GM12878 (cell line): Measurements from ENCODE around the gene HADH. TPM values are rescaled to one million over a fixed set of nuclear protein-coding genes. Genes with fewer than 3 reads are reported as not detected.

ENCODE experiments used
- ATAC-seq: fragments of 200-7000 bp; cut with Tn5 transposase; 3 replicates; pipeline ENCODE4 v1.9.1; 2020; ENCODE audit warnings: mild to moderate bottlenecking, moderate library complexity
- BruUV-seq: library from RNA; stranded (reverse); fragments of 400-500 nt; replicated peaks from 2 replicates; lab custom pipeline; 2021; lab: Mats Ljungman, UMichigan
- CTCF ChIA-PET: fragments of 300-600 bp; sonication (Branson Sonifier 250); formaldehyde crosslinking; extraction: SDS; loops from one replicate; lab custom pipeline; 2021; ENCODE audit warnings: inconsistent platforms; lab: Yijun Ruan, JAX
- POLR2A ChIA-PET: fragments of 350-600 bp; formaldehyde crosslinking; extraction: SDS; loops from one replicate; lab custom pipeline; 2021; ENCODE audit warnings: inconsistent platforms; lab: Charles Lee
- RAD21 ChIA-PET: fragments of 300-600 bp; sonication (Branson Sonifier 250); formaldehyde crosslinking; loops from one replicate; lab custom pipeline; 2023; ENCODE audit warnings: antibody characterized with exemption; ENCODE audit not compliant: unreplicated experiment; lab: Charles Lee
- SMC1A ChIA-PET: fragments of 300-600 bp; sonication (Branson Sonifier 250); formaldehyde crosslinking; loops from one replicate; lab custom pipeline; 2023; ENCODE audit not compliant: unreplicated experiment, uncharacterized antibody; lab: Charles Lee
- DNase-seq: peaks from one replicate; pipeline ENCODE4 v3.0.0-alpha.2; 2011; ENCODE audit warnings: low read depth, low spot score
- FAIRE-seq: peaks from 3 replicates; lab custom pipeline; 2011; peaks lifted over from hg19 to GRCh38; lab: Jason Lieb, UNC
- H2AFZ ChIP-seq: 2 replicates; pipeline ENCODE4 v1.6.0; 2011; ENCODE audit warnings: low read depth, low read length, control low read depth; ENCODE audit not compliant: control insufficient read depth
- H3K27ac ChIP-seq: 2 replicates; pipeline ENCODE4 v1.5.1; 2011; ENCODE audit warnings: control low read depth; ENCODE audit not compliant: control insufficient read depth, insufficient read depth
- H3K27me3 ChIP-seq, 2 experiments: replicated peaks in 1 of 2; 2 replicates each; pipeline versions ENCODE4 v1.6.0 to v1.6.1; 2011; ENCODE audit warnings: low read length in 1 of 2; ENCODE audit not compliant: control insufficient read depth in 2 of 2, insufficient read depth in 2 of 2
- H3K36me3 ChIP-seq, 2 experiments: 2 replicates each; pipeline ENCODE4 v1.5.1; 2011; ENCODE audit warnings: low read length in 1 of 2; ENCODE audit not compliant: control insufficient read depth in 2 of 2, insufficient read depth in 2 of 2
- H3K4me1 ChIP-seq: 2 replicates; pipeline ENCODE4 v1.6.1; 2011; ENCODE audit warnings: mild to moderate bottlenecking, low read length, moderate library complexity, mixed read lengths; ENCODE audit not compliant: control insufficient read depth, insufficient read depth
- H3K4me2 ChIP-seq: 2 replicates; pipeline ENCODE4 v1.6.0; 2011; ENCODE audit warnings: control low read depth; ENCODE audit not compliant: control insufficient read depth, insufficient read depth
- H3K4me3 ChIP-seq: fragments of 200-600 bp; sonication (generic); 2 replicates; pipeline ENCODE4 v1.5.1; 2016
- H3K79me2 ChIP-seq: 2 replicates; pipeline ENCODE4 v1.6.0; 2011; ENCODE audit warnings: low read length; ENCODE audit not compliant: control insufficient read depth, insufficient read depth
- H3K9ac ChIP-seq: 2 replicates; pipeline ENCODE4 v1.8.0; 2011; ENCODE audit warnings: low read length, control low read depth, mixed read lengths; ENCODE audit not compliant: control insufficient read depth, insufficient read depth
- H3K9me3 ChIP-seq: replicated peaks from 3 replicates; pipeline ENCODE4 v1.5.1; 2011; ENCODE audit warnings: mild to moderate bottlenecking, low read length; ENCODE audit not compliant: control insufficient read depth, insufficient read depth
- H4K20me1 ChIP-seq: 2 replicates; pipeline ENCODE4 v1.6.0; 2011; ENCODE audit not compliant: control insufficient read depth, insufficient read depth
- BMI1 ChIP-seq: fragments of 450-650 bp; IDR thresholded peaks from 2 replicates; pipeline ENCODE4 v1.6.1; 2016; ENCODE audit warnings: mild to moderate bottlenecking, moderate library complexity, borderline replicate concordance
- EGR1 ChIP-seq, 2 experiments: IDR thresholded peaks; 1 replicate in 1 of 2; 2 replicates in 1 of 2; pipeline ENCODE4 v1.6.1; 2011 to 2012; ENCODE audit warnings: low read depth in 2 of 2, low read length in 2 of 2, borderline replicate concordance in 1 of 2, mild to moderate bottlenecking in 1 of 2, moderate library complexity in 1 of 2
- FOXM1 ChIP-seq: IDR thresholded peaks from 2 replicates; pipeline ENCODE4 v1.6.1; 2012; ENCODE audit warnings: low read depth, mild to moderate bottlenecking, inconsistent platforms, low read length, moderate library complexity
- HDAC2 ChIP-seq: fragments of 200-600 bp; sonication (generic); IDR thresholded peaks from 2 replicates; pipeline ENCODE4 v1.6.1; 2017
- KAT2A ChIP-seq: conservative IDR thresholded peaks from 2 replicates; pipeline ENCODE4 v1.6.1; 2011; ENCODE audit warnings: low read depth, low read length; ENCODE audit not compliant: control insufficient read depth
- NFXL1 ChIP-seq: fragments of 450-650 bp; IDR thresholded peaks from 2 replicates; pipeline ENCODE4 v1.6.1; 2017; ENCODE audit warnings: antibody characterized with exemption, mild to moderate bottlenecking, borderline replicate concordance
- RAD21 ChIP-seq: IDR thresholded peaks from 2 replicates; pipeline ENCODE4 v1.6.1; 2011; ENCODE audit warnings: mild to moderate bottlenecking, low read depth, low read length, moderate library complexity; ENCODE audit not compliant: insufficient read depth
- SMC3 ChIP-seq: IDR thresholded peaks from 2 replicates; pipeline ENCODE4 v1.6.1; 2011; ENCODE audit warnings: low read length, improper control_type of control experiment, borderline replicate concordance
- TCF12 ChIP-seq: IDR thresholded peaks from 2 replicates; pipeline ENCODE4 v1.6.1; 2011; ENCODE audit warnings: low read depth, mild to moderate bottlenecking, low read length
- YY1 ChIP-seq: IDR thresholded peaks from 2 replicates; pipeline ENCODE4 v1.6.1; 2011; ENCODE audit warnings: low read depth, mild to moderate bottlenecking, low read length
- WGBS: methylation state at CpG from one replicate; pipeline ENCODE4 v1.1.6; 2016; ENCODE audit warnings: low lambda C conversion rate; ENCODE audit not compliant: insufficient replicate concordance, insufficient coverage; ENCODE audit errors: missing lambda C conversion rate; 5-methylcytosine and 5-hydroxymethylcytosine counted together
- in situ Hi-C: fragments of 300-500 bp; cut with MboI; formaldehyde crosslinking; loops from 9 replicates; pipeline ENCODE4 v1.14.3; 2018; ENCODE audit warnings: mixed read lengths
- intact Hi-C: fragments of 100-400 bp; cut with micrococcal nuclease; formaldehyde crosslinking; loops from one replicate; pipeline ENCODE4 v1.14.2; 2022; ENCODE audit not compliant: unreplicated experiment
- polyA plus RNA-seq, 11 experiments: library from polyadenylated mRNA; depleted of rRNA in 4 of 11; unstranded in 6 of 11; stranded (reverse) in 5 of 11; fragments of >200 nt; fragmentation: Nextera tagmentation in 4 of 11; fragmentation: Illumina TruSeq in 1 of 11; extraction: Ambion mirVana in 4 of 11; extraction: Trizol in 1 of 11; gene quantifications; 1 replicate in 1 of 11; 2 replicates in 10 of 11; pipeline versions ENCODE4 v1.2.1 to v1.2.3, GENCODE V29; 2011 to 2016; ENCODE audit warnings: inconsistent platforms in 2 of 11, missing spikeins in 2 of 11, low read depth in 1 of 11
- total RNA-seq, 4 experiments: library from RNA; depleted of rRNA in 3 of 4; stranded (reverse); fragments of >200 nt in 3 of 4; fragmentation: Illumina TruSeq in 1 of 4; extraction: Trizol in 1 of 4; gene quantifications; 2 replicates each; pipeline versions ENCODE4 v1.2.1 to v1.2.3, GENCODE V29; 2013 to 2021
- TF ChIP-seq, protein P1 (sequence below): IDR thresholded peaks from 2 replicates; pipeline ENCODE4 v1.6.1; 2011; ENCODE audit warnings: low read depth, low read length, improper control_type of control experiment, borderline replicate concordance
- TF ChIP-seq, protein P2 (sequence below), 3 experiments: IDR thresholded peaks in 2 of 3; conservative IDR thresholded peaks in 1 of 3; 2 replicates each; pipeline ENCODE4 v1.5.1; 2011; ENCODE audit warnings: low read depth in 3 of 3, low read length in 3 of 3, mild to moderate bottlenecking in 3 of 3, control low read depth in 2 of 3, moderate library complexity in 2 of 3, inconsistent platforms in 1 of 3, mixed read lengths in 1 of 3; ENCODE audit not compliant: control insufficient read depth in 2 of 3, insufficient read depth in 1 of 3; ENCODE audit errors: extremely low read depth in 1 of 3

HADH gene
- total and polyA plus RNA-seq, 10 of the 15 experiments (the other 5 are each of a cell fraction or from before 2014, with no cell fraction given), result 20.3 to 97.9 (median 76.6) TPM

DNA sequence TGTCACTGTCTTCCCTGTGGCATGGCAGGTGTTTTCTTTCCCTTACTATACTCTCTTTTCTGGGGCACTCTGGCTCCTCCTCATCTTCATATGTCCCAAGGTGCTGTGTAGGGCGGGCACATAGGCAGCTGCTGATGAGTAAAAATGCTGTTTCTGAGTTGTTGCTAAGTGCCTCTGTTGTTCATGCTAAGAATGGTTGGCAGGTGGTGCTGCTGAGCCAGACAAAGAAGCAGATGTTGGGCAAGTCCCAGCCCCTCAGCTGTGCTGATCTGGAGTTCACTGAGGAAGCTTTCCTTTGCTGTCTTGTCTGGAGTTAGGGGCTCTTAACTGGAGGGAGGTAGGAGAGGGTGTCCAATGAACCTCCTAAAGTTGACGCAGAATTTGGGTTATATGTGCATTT is 40.6 kb downstream of the HADH start:
- H3K4me3 ChIP-seq, result no peak overlapping the region
- WGBS, result 50% methylated on average over 2 of the region's 2 CpGs
- intact Hi-C loops, result loop anchor here (1.0 to 5.0 kb wide), 4 partner anchors 82 to 542 kb away; no protein-coding TSS in a partner anchor
- in situ Hi-C loops, result no loop called here
- H2AFZ ChIP-seq, result no peak overlapping the region
- TF ChIP-seq, protein P1, sequence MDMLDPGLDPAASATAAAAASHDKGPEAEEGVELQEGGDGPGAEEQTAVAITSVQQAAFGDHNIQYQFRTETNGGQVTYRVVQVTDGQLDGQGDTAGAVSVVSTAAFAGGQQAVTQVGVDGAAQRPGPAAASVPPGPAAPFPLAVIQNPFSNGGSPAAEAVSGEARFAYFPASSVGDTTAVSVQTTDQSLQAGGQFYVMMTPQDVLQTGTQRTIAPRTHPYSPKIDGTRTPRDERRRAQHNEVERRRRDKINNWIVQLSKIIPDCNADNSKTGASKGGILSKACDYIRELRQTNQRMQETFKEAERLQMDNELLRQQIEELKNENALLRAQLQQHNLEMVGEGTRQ, result no peak
- TF ChIP-seq, protein P2, sequence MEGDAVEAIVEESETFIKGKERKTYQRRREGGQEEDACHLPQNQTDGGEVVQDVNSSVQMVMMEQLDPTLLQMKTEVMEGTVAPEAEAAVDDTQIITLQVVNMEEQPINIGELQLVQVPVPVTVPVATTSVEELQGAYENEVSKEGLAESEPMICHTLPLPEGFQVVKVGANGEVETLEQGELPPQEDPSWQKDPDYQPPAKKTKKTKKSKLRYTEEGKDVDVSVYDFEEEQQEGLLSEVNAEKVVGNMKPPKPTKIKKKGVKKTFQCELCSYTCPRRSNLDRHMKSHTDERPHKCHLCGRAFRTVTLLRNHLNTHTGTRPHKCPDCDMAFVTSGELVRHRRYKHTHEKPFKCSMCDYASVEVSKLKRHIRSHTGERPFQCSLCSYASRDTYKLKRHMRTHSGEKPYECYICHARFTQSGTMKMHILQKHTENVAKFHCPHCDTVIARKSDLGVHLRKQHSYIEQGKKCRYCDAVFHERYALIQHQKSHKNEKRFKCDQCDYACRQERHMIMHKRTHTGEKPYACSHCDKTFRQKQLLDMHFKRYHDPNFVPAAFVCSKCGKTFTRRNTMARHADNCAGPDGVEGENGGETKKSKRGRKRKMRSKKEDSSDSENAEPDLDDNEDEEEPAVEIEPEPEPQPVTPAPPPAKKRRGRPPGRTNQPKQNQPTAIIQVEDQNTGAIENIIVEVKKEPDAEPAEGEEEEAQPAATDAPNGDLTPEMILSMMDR (IDR thresholded peaks at IDR 0.05 in 2 of 3, conservative IDR thresholded peaks at IDR 0.05 in 1 of 3; ENCODE audit: control insufficient read depth in 2 of 3, extremely low read depth in 1 of 3, insufficient read depth in 1 of 3, low read depth in 3 of 3, low read length in 3 of 3), result peak; percentile 61 to 76 (median 63)
- TF ChIP-seq FOXM1, result 0 out of 2 replicates have a peak, but pooled peaks have one; percentile 12
- TF ChIP-seq KAT2A, result no peak
- TF ChIP-seq HDAC2, result no peak
- TF ChIP-seq SMC3, result peak; percentile 90
- no peak for TF ChIP-seq EGR1 (IDR thresholded peaks at IDR 0.05; ENCODE audit: borderline replicate concordance in 1 of 2, low read depth in 2 of 2, low read length in 2 of 2)
- 0 out of 2 replicates have a peak, but pooled peaks have one; percentile 43 for TF ChIP-seq YY1
- peak; percentile 96 for TF ChIP-seq RAD21
- peak; percentile 33; the same call in 1 of the 2 replicates for TF ChIP-seq TCF12
- no peak for TF ChIP-seq BMI1
- no peak for TF ChIP-seq NFXL1
- H3K27ac ChIP-seq, result no peak overlapping the region
- SMC1A ChIA-PET, result interaction anchor here (0.6 to 5.4 kb wide), 16 partner anchors 9 to 542 kb away, joined by 3 to 42 read pairs (median 4); no protein-coding TSS in a partner anchor
- H3K9ac ChIP-seq, result no peak overlapping the region
- RAD21 ChIA-PET, result interaction anchor here (0.6 to 3.2 kb wide), 14 partner anchors 10 to 547 kb away, joined by 3 to 36 read pairs (median 4); no protein-coding TSS in a partner anchor
- H4K20me1 ChIP-seq, result no peaks in the 10 kb centered on the region
- FAIRE-seq (peak; percentile 88), DNase-seq (no peak), ATAC-seq (peak; percentile 99)
- no peaks in the 10 kb centered on the region for H3K27me3 ChIP-seq
- POLR2A ChIA-PET, result no interaction called here
- no peak overlapping the region for H3K4me2 ChIP-seq
- H3K36me3 ChIP-seq, result peaks cover 8 to 13% of the 10 kb centered on the region in 2 experiments
- no peaks in the 10 kb centered on the region for H3K79me2 ChIP-seq
- no peaks in the 10 kb centered on the region for H3K9me3 ChIP-seq
- CTCF ChIA-PET, result interaction anchor here (0.5 to 5.8 kb wide), 20 partner anchors 10 to 543 kb away, joined by 3 to 57 read pairs (median 3); partner anchors contain the start of gene LEF1
- no TSS peak for BruUV-seq
- no peaks in the 10 kb centered on the region for H3K4me1 ChIP-seq
